Measurements from ENCODE around the gene LRRC1.

LRRC1 gene

DNA sequence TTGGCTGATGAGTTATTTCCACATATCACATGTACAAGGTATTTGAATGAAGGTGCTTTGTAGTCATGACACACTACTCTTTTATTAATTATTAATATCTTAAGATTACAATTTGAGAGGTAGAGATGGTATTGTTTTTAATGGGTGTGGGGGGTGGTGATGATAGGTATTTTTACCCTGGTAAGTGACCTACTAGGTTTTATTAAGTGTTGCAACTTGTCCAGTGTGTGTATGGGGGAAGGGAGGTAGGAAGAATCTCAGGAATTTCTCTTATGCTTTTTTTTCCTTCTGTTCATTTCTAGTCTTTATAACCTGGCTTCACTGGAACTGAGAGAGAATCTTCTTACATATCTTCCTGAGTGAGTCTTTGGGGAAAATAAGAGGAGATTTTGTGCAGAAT is 101.4 kb downstream of the LRRC1 start:
- no peak for DNase-seq

- DNase-seq, result no peak
Measured at GRCh38 chr6:53898026-53898795, 103.4 kb downstream of the LRRC1 start.

DNA sequence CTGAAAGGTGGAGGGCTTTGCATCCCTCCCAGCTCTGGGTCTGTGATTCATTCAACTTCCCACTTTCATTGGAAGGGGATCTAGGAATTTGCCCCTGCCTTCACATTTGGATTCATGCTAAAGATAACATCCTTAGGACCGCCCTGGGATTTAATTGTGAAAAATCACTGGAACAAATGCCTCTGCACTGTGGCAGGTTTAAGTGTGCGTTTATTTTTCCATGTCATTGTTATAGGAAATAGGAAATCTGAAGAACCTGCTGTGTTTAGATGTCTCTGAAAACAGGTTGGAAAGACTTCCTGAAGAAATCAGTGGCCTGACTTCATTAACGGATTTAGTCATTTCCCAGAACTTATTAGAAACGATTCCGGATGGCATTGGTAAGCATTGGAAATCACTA is 104.7 kb downstream of the LRRC1 start:
- DNase-seq, result no peak

GRCh38 chr6:53903357-53903756 is 108.6 kb downstream of the LRRC1 start:
- DNase-seq, result no peak

DNA sequence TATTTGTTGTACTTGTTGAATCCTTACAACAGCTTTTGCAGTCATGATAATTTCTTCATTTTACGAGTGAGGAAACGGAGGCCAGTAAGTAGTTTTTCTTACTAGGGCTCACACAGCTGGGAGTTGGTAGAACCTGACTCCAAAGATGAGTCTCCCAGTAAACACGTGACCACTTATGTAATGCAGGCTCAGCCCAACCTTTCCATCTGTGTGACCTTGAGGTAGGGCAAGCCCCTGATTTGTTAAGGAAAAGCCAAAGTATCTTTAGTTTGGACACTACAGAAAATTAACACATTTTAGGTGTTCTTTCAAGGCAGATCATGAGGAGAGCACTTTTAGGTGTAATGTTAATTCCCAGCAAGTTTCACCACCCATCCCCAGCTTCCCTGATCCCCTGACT is 111.3 kb downstream of the LRRC1 start:
- DNase-seq, result no peak

- no peak for DNase-seq
Measured at GRCh38 chr6:53906842-53907241, 112.0 kb downstream of the LRRC1 start.

DNA sequence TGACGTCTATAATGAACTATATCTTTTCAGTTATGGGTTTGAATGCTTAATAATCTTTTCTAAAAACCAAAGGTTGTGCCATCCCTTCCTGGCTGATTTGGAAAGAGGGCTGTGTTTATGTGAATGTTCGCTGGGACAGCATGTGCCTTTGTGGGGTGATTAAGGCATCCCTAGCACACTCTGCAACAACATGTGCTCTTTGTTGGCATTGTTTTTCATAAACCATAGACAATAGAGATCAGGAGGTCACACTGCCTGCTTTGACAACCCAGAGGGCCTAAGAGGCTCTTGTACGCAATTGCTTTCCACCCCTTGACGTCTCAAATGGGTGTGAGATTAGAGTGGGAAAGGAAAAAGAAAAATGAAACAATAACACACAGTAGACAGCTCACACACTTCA is 116.0 kb downstream of the LRRC1 start:
- DNase-seq, result no peak

DNA sequence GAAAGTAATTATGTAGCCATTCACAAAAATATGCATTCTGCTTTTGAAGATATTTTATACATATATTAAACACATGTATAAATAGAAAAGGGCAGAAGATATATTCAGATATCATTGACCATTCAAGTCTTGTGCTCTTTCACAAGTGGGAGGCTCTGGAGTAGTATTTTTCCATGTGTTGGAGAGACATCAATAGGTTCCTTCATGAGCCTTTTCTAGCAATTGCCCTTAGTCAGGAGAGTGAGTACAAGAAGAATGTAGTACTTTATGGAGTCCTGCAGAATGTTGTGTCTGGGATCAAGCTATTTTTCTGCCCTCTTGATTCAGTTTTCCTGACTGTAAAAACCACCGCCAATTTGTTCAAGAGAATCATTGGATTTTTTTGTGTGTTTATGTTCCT is 117.9 kb downstream of the LRRC1 start:
- DNase-seq, result no peak

DNA sequence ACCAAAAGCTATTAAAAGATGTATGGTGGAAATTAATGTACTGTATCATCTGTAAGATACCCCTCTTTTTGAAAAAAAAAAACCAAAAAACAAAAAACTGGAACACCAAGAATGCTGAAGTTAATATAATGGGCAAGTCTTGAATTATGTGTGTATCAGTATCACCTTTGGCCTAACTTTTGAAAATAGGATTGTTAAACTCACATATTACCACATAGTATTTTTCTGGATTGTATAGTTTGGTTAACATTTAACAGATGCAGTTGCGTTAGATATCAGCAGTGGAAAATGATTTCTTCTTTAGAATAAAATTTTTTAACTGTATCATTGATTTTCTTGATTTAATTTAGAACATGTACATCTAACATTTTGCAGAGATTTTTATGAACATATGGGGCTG is 118.5 kb downstream of the LRRC1 start:
- DNase-seq, result no peak

GRCh38 chr6:53915026-53915691 is 120.4 kb downstream of the LRRC1 start:
- DNase-seq, result no peak

GRCh38 chr6:53916804-53917463 is 122.1 kb downstream of the LRRC1 start:
- no peak for DNase-seq

DNA sequence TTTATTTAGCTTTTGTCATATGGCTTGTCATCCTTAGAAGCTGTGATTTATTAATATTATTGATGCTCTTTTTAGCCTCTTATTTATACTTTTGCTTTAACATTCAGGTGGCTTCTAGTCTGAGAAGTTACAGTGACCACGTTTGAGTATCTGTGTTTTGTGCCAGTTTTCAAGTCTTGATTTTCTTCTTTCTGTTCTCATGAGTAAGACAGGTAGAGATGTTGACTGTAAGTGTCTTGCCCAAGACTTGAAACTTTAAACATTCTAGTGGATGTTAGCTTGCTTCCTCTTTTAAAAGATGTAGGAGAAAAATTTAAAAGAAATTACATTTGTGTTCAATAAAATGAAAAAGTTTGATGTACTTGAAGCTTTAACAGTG is 122.6 kb downstream of the LRRC1 start:
- no peak for DNase-seq

DNA sequence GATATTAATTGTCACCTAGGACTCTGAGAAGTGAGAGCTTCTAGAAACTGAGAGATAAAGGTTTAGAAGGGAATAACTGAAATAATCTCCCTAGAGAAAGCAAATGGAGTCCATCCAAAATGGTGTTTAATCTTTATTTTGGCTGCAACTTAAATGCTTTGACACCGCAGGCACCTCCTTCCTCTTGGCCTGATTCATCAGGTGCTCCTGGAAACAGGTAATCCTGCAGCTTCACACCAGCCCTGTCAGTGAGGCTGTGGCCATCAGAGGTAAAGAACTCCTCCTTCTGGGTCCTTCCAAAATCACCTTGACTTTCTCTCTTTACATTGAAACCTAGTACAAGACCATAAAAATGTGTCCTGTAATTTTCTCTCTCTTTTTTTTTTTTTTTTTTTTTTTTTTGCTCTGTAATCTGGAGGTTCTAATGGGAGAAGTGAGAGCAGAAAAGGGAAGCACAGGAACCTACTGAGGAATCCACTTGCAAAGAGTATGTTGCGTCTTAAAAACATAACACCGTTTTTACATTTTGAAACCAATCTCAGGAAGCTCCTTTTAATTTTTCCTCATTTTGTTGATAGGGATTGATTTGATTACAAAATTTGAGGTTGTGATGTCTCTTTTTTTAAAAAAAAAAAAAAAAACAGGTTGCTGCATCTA is 124.2 kb downstream of the LRRC1 start:
- DNase-seq, result no peak

- no peak for DNase-seq
Measured at GRCh38 chr6:53919881-53920360, 125.1 kb downstream of the LRRC1 start.

DNA sequence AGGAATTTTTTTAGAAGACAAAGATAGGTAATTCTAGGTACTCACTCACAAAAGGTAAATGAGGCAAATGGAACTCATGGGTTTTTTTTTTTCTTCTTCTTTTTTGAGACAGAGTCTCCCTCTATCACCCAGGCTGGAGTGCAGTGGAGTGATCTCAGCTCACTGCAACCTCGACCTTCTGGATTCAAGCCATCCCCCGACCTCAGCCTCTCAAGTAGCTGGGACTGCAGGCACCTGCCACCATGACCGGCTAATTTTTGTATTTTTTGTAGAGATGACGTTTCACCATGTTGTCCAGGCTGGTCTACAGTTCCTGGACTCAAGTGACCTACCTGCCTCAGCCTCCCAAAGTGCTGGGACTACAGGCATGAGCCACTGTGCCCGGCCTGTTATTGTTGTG is 126.1 kb downstream of the LRRC1 start:
- no peak for DNase-seq

GRCh38 chr6:53921639-53922038 is 126.8 kb downstream of the LRRC1 start:
- DNase-seq, result no peak

DNA sequence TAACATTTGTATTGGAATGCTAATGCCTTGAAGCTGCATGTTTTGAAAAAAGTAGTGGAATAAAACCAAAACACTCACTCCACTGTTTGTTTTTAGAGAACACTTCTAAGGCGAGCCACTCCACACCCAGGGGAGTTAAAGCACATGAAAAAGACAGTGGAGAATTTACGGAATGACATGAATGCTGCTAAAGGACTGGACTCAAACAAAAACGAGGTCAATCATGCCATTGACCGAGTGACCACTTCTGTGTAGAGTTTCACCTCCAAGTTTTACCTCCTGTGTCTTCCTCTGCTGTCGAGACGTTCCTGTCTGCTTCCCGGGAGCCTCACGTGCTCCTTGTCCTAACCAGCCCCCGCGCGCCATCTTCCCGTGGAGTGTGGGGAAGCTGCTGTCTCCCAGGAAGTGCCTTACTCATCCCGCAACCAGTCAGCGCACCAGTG is 127.8 kb downstream of the LRRC1 start:
- no peak for DNase-seq

DNA sequence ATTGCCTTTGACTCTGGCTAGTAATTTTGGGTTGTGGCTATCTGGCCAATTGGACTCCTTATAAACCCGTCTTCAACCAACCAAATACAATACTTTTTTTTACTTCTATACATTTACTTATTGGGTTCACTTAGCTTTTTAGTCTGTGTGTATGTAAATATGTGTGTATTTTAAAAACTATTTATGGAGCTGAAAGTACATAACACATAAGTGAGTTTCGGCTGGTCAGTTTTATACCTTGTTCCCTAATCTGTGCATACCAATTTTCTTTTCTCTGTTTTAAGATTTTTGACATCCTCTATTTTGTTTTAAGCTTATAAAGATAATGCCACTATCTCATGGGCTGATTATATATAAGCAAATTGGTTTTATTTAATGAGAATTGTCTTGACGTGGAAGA is 129.5 kb downstream of the LRRC1 start:
- no peak for DNase-seq

GRCh38 chr6:53924821-53925422 is 130.1 kb downstream of the LRRC1 start:
- DNase-seq, result no peak

DNA sequence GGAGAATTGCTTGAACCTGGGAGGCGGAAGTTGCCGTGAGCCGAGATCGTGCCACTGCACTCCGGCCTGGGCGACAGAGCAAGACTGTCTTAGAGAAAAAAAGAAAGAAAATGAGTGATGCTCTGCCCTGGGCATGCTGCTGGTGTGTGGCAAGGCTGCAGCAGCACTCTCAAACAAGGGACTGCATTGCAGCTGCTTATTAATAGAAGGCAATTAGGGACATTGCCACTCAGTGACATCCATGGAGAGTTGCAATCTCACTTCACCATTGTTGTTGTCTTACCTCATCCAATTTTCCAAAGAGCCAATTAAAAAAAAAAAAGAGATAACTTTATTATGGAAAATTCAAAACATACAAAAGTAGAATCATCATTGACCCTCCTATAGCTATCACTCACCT is 131.1 kb downstream of the LRRC1 start:
- DNase-seq, result no peak

- no peak for DNase-seq
Measured at GRCh38 chr6:53926505-53926904, 131.7 kb downstream of the LRRC1 start.

GRCh38 chr6:53928641-53929040 is 133.8 kb downstream of the LRRC1 start:
- DNase-seq, result no peak

Measured in cerebellar nuclear complex (tissue), 1 donor.